ENCODE data around the gene POLR3C.

- TF ChIP-seq REST (IDR thresholded peaks at IDR 0.05; ENCODE audit: low read depth, low read length) (no peak), RCOR1 (conservative IDR thresholded peaks at IDR 0.05; ENCODE audit: low read depth, low read length) (no peak), ESRRA (IDR thresholded peaks at IDR 0.05; ENCODE audit: low read length) (no peak), JUNB (IDR thresholded peaks at IDR 0.05) (no peak), GABPA (IDR thresholded peaks at IDR 0.05; ENCODE audit: low read depth) (no peak), HDAC2 (IDR thresholded peaks at IDR 0.05) (no peak), YY1 (IDR thresholded peaks at IDR 0.05; ENCODE audit: low read depth, low read length) (no peak), POLR2AphosphoS5 (IDR thresholded peaks at IDR 0.05; ENCODE audit: low read length) (no peak), POLR2A (IDR thresholded peaks at IDR 0.05; ENCODE audit: low read depth, low read length) (no peak)
- TF ChIP-seq, protein P1, sequence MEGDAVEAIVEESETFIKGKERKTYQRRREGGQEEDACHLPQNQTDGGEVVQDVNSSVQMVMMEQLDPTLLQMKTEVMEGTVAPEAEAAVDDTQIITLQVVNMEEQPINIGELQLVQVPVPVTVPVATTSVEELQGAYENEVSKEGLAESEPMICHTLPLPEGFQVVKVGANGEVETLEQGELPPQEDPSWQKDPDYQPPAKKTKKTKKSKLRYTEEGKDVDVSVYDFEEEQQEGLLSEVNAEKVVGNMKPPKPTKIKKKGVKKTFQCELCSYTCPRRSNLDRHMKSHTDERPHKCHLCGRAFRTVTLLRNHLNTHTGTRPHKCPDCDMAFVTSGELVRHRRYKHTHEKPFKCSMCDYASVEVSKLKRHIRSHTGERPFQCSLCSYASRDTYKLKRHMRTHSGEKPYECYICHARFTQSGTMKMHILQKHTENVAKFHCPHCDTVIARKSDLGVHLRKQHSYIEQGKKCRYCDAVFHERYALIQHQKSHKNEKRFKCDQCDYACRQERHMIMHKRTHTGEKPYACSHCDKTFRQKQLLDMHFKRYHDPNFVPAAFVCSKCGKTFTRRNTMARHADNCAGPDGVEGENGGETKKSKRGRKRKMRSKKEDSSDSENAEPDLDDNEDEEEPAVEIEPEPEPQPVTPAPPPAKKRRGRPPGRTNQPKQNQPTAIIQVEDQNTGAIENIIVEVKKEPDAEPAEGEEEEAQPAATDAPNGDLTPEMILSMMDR (IDR thresholded peaks at IDR 0.05 in 2 of 3, conservative IDR thresholded peaks at IDR 0.05 in 1 of 3; ENCODE audit: control insufficient read depth in 2 of 3, extremely low read depth in 1 of 3, insufficient read depth in 1 of 3, low read depth in 3 of 3, low read length in 3 of 3), result no peak
Measured at GRCh38 chr1:145893306-145894055, 69.5 kb downstream of the POLR3C start.

Measured in GM12878 (cell line).